Measurements from ENCODE around the gene RLN3. TPM values are rescaled to one million over a fixed set of nuclear protein-coding genes. Genes with fewer than 3 reads are reported as not detected.

Gene RLN3
- total RNA-seq, 2 donors from 2014 or later, result not detected

- H3K9me3 ChIP-seq, result no peaks in the 10 kb centered on the region
- DNase-seq (ENCODE audit: low spot score), result no peak
- H3K4me3 ChIP-seq, result no peak overlapping the region
- no peaks in the 10 kb centered on the region for H3K36me3 ChIP-seq
- no peak for TF ChIP-seq CTCF (IDR thresholded peaks at IDR 0.05)
- peaks cover 0 to 52% of the 10 kb centered on the region in 2 donors for H3K4me1 ChIP-seq
- H3K27me3 ChIP-seq, result no peaks in the 10 kb centered on the region
- H3K27ac ChIP-seq, result no peak overlapping the region
These were observed 46.9 kb upstream of the RLN3 start for GRCh38 chr19:13981021-13981420.

DNA sequence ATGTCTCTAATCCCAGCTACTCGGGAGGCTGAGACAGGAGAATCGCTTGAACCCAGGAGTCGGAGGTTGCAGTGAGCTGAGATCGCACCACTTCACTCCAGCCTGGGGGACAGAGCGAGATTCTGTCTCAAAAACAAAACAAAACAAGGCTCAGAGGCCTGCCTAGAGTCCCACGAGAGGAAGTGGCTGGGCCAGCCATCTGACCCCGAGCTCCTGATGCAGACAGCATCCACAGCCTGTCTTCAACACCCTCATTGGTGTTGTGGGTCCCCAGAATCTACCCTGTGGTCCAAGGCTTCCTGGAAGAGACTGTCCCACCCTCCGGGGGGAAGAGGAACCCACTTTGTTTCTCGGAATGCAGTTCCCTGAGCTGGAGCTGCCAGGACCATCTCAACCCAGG lies 46.5 kb upstream of the RLN3 start:
- Histone ChIP-seq H3K27ac (no peak overlapping the region), H3K27me3 (no peaks in the 10 kb centered on the region), H3K4me3 (no peak overlapping the region), H3K36me3 (no peaks in the 10 kb centered on the region), H3K4me1 (peaks cover 0 to 52% of the 10 kb centered on the region in 2 donors), H3K9me3 (no peaks in the 10 kb centered on the region)
- TF ChIP-seq CTCF (IDR thresholded peaks at IDR 0.05), result no peak
- no peak for DNase-seq (ENCODE audit: low spot score)

DNA sequence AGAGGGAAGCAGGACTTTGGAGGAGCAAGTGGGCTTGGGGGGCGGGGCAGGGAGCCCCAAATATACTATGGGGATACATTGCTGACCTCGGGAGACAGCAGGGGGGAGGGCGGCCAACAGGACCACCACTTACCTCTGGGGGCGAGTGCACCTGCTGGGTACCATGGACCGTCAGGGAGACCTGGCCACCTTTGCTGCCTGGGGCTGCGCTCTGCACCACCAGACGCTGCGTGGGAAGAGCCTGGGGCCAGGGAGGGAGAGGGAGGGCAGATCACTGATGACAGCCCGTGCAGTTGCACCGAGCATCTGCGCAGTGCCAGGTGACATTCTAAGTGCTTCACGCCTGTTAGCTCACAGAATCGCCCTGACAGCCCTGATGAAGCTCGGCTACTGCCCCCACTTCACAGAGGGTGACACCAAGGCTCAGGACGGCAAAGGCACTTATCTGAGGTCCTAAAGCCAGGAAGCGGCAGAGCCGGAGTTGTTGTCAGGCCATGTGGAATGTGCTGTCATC lies 45.9 kb upstream of the RLN3 start:
- Histone ChIP-seq H3K27ac (no peak overlapping the region), H3K4me1 (peaks cover 0 to 52% of the 10 kb centered on the region in 2 donors), H3K9me3 (no peaks in the 10 kb centered on the region), H3K36me3 (no peaks in the 10 kb centered on the region), H3K27me3 (no peaks in the 10 kb centered on the region), H3K4me3 (no peak overlapping the region)
- no peak for DNase-seq (ENCODE audit: low spot score)
- TF ChIP-seq CTCF (IDR thresholded peaks at IDR 0.05), result no peak

GRCh38 chr19:13982773-13983172 lies 45.2 kb upstream of the RLN3 start:
- TF ChIP-seq CTCF (IDR thresholded peaks at IDR 0.05), result no peak
- Histone ChIP-seq H3K4me3 (no peak overlapping the region), H3K9me3 (no peaks in the 10 kb centered on the region), H3K4me1 (peaks cover 0 to 57% of the 10 kb centered on the region in 2 donors), H3K27ac (no peak overlapping the region), H3K36me3 (no peaks in the 10 kb centered on the region), H3K27me3 (no peaks in the 10 kb centered on the region)
- DNase-seq (ENCODE audit: low spot score), result no peak

GRCh38 chr19:13983213-13983889 lies 44.6 kb upstream of the RLN3 start:
- Histone ChIP-seq H3K4me3 (no peak overlapping the region), H3K27ac (no peak overlapping the region), H3K27me3 (no peaks in the 10 kb centered on the region), H3K36me3 (no peaks in the 10 kb centered on the region), H3K9me3 (no peaks in the 10 kb centered on the region), H3K4me1 (peaks cover 0 to 55% of the 10 kb centered on the region in 2 donors)
- DNase-seq (ENCODE audit: low spot score), result no peak
- no peak for TF ChIP-seq CTCF (IDR thresholded peaks at IDR 0.05)

DNA sequence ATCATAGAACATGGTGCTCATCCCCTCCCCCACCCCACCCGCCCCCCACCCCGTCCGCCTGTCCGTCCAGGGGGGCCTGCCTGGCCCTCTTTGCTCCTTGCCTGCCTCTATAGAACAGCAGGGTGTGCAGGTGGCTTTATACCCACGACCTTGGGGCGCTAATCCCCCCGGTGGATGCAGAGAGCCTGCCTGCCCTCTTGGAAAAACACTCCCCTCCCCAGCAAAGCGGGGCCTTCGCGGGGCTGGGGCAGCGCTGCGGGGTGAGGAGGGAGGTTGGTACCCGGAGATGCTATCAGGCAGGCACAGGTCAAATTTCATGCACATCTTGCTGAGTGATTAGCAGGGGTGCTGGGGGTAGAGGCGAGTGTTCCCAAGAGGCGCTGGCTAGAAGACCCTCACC lies 43.8 kb upstream of the RLN3 start:
- no peak overlapping the region for H3K4me3 ChIP-seq
- no peaks in the 10 kb centered on the region for H3K9me3 ChIP-seq
- H3K4me1 ChIP-seq, result peaks cover 0 to 49% of the 10 kb centered on the region in 2 donors
- no peak for DNase-seq (ENCODE audit: low spot score)
- H3K36me3 ChIP-seq, result no peaks in the 10 kb centered on the region
- no peak overlapping the region for H3K27ac ChIP-seq
- TF ChIP-seq CTCF (IDR thresholded peaks at IDR 0.05), result no peak
- H3K27me3 ChIP-seq, result no peaks in the 10 kb centered on the region
